K562 (cell line): Measurements from ENCODE around the gene HINT3.

ENCODE experiments used
- BDP1 ChIP-seq: IDR thresholded peaks from 3 replicates; pipeline ENCODE4 v1.6.1; 2011; ENCODE audit not compliant: insufficient read length, insufficient read depth
- CBX2 ChIP-seq: fragments of 200-600 bp; sonication (generic); IDR thresholded peaks from one replicate; pipeline ENCODE4 v1.6.1; 2012; ENCODE audit warnings: mild to moderate bottlenecking, low read length, inconsistent platforms; ENCODE audit not compliant: insufficient read depth, poor library complexity, severe bottlenecking
- CHD1 ChIP-seq: fragments of 200-600 bp; sonication (generic); IDR thresholded peaks from one replicate; pipeline ENCODE4 v1.6.1; 2012; ENCODE audit warnings: mild to moderate bottlenecking, moderate library complexity, low read length, inconsistent platforms
- CREM ChIP-seq: IDR thresholded peaks from 2 replicates; pipeline ENCODE4 v1.6.1; 2014; ENCODE audit warnings: antibody characterized with exemption, low read depth
- JUND ChIP-seq, 2 experiments: IDR thresholded peaks; 2 replicates in 1 of 2; 3 replicates in 1 of 2; pipeline ENCODE4 v1.6.1; 2011; ENCODE audit warnings: borderline replicate concordance in 2 of 2, low read depth in 2 of 2, low read length in 2 of 2, improper control_type of control experiment in 1 of 2, missing biosample characterization in 1 of 2, missing genetic modification characterization in 1 of 2, missing genetic modification reagents in 1 of 2
- YBX1 ChIP-seq: fragments of 450-650 bp; IDR thresholded peaks from 2 replicates; pipeline ENCODE4 v1.7.1; 2016; ENCODE audit warnings: mild to moderate bottlenecking
- TF ChIP-seq, protein P1 (sequence below): fragments of 150-350 bp; IDR thresholded peaks from 2 replicates; pipeline ENCODE4 v1.6.1; 2014; ENCODE audit warnings: low read depth, mild to moderate bottlenecking, low read length, borderline replicate concordance

DNA sequence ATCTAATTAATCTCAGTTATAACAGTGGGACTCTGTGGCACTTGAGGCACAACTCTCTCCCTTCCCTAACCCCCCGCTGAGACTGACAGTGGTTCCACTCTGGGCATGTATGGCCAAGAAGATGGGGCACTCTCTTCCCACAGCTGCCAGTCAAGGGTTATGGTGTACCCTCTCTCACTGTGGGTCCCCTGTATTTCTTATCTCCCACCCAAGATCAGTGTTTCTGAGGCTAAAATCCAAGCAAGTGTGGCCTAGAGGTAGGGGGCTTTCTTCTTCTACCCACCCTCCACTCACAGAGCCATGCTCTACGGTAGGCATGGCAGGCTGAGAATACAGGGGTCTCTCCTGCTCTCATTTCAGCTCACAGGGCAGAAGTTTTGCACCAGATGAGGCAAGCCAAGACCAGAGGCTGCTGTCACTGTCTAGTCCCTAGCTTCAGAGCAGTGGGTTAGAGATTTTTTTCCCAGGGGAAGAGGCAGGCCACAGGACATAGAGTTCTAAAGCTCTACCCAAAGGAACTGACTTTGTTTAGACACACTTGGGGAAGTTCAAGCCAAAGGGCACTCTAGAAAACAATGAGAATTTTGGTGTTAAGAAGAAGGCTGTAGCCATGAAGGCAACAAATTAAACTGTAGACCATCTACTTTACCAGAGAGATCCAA lies 31.7 kb upstream of the HINT3 start:
- TF ChIP-seq JUND (IDR thresholded peaks at IDR 0.05; ENCODE audit: borderline replicate concordance, low read depth, low read length) (no peak), JUND (tag; IDR thresholded peaks at IDR 0.05; ENCODE audit: borderline replicate concordance, low read depth, low read length) (no peak), BDP1 (no peak), YBX1 (no peak), CHD1 (no peak), CBX2 (no peak), CREM (no peak)
- TF ChIP-seq, protein P1, sequence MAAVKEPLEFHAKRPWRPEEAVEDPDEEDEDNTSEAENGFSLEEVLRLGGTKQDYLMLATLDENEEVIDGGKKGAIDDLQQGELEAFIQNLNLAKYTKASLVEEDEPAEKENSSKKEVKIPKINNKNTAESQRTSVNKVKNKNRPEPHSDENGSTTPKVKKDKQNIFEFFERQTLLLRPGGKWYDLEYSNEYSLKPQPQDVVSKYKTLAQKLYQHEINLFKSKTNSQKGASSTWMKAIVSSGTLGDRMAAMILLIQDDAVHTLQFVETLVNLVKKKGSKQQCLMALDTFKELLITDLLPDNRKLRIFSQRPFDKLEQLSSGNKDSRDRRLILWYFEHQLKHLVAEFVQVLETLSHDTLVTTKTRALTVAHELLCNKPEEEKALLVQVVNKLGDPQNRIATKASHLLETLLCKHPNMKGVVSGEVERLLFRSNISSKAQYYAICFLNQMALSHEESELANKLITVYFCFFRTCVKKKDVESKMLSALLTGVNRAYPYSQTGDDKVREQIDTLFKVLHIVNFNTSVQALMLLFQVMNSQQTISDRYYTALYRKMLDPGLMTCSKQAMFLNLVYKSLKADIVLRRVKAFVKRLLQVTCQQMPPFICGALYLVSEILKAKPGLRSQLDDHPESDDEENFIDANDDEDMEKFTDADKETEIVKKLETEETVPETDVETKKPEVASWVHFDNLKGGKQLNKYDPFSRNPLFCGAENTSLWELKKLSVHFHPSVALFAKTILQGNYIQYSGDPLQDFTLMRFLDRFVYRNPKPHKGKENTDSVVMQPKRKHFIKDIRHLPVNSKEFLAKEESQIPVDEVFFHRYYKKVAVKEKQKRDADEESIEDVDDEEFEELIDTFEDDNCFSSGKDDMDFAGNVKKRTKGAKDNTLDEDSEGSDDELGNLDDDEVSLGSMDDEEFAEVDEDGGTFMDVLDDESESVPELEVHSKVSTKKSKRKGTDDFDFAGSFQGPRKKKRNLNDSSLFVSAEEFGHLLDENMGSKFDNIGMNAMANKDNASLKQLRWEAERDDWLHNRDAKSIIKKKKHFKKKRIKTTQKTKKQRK: no peak
